NCI-H2029 treated with DMSO at 0.1 percent for 48 hours (cell line): ENCODE data around the gene AP1M1.

ENCODE experiments used
- DNase-seq: peaks from one replicate; lab custom pipeline; 2025; lab: John Stamatoyannopoulos, UW

The AP1M1 gene

DNA sequence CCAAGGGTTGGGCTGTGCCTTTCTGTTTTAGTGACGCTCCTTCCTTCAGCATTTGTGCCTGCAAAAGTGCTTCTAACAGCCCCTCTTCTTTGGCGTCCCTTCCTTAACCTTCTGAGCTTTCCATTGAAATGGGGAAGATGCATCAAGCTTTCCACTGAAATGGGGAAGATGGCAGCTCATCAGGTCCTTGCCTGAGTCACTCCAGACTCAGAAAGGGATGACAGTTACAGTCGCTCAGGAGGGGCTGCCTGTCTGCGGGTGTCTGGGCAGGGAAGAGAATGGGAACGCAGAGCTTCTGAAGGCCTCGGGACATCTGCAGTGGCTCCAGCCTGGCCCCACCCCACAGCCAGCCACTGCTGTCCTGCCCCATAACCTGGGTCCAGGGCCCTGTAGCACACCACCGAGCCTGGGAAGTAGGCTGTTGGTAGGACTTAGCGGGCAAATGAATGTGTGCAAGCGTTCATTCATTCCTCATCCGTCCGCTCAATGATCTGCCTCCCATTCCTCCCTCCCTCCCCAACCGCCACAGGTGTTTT is 9.8 kb downstream of the AP1M1 start:
- DNase-seq, result no peak

DNA sequence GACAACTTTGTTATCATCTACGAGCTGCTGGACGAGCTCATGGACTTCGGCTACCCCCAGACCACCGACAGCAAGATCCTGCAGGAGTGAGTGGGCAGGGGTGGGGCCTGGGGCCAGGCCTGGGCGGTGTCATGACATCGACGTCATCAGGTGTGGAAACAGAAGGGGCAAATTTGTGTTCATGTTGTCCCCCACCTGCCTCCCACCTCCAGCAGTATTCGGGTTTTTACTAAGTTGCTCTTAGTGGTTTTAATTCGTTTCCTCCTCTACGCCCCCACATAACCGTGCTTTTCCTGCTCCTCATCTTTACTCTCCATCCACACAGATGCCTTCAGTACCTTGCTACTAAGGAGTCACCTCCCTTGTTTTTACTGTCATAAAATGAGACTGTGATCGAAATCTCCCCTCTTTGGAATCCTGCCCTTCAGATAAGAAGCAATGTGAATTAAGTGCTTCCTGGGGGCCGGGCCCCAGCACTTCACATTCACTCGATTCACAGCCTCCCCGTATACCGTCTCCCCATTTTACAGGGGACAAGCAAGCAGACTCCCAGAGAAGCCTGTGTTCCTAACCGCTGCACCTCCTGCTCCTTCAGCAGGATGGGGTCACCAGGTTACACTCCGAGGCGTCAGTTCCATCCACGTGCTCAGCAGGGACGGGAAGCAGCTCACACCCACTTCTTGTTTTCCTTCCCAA is 10.5 kb downstream of the AP1M1 start:
- DNase-seq, result no peak

DNA sequence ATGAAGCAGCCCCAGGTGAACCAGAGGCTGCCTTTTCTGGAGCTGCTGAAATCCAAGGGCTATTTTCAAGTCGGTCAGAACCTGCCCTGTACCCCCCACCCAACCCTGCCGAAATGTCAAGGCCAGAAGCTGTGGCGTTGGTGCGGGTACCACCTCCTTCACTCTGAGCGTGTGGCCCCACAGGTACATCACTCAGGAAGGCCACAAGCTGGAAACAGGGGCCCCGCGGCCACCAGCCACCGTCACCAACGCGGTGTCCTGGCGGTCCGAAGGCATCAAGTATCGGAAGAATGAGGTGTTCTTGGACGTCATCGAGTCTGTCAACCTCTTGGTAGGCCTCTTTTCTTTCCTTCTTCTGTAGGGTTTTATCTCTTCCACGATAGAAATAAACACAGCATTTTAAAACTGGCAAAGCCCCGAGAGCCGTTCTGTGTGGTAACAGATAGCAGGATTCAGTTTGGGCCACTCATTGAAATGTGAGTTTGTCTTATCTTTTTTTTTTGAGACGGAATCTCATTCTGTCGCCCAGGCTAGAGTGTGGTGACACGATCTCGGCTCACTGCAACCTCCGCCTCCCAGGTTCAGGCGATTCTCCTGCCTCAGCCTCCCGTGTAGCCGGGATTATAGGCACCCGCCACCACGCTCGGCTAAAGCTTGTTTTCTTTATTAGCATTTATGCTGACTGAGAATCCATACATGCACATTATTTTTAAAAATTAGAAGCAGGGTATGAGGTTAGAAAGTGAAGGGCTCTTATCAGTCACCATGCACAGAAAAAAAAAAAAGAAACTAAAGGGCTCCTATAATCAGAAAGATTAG is 11.3 kb downstream of the AP1M1 start:
- DNase-seq, result peak; percentile 11

DNA sequence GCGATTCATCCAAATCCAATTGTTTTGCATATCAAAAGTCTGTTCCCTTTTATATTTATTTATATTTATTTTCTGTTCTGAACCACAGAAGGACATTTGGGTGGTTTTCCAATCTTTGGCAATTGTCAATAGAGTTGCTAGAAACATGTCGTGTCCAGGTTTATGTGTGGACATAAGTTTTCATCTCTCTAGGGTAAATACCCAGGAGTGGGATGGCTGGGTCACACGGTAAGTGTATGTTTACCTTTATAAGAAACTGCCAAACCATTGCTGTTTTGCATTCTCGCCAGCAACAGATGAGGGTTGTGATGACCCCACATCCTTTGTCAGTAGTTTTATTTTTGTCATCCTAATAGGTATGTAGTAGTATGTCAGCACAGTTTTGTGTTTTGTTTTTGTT is 12.5 kb downstream of the AP1M1 start:
- DNase-seq, result peak; percentile 60

DNA sequence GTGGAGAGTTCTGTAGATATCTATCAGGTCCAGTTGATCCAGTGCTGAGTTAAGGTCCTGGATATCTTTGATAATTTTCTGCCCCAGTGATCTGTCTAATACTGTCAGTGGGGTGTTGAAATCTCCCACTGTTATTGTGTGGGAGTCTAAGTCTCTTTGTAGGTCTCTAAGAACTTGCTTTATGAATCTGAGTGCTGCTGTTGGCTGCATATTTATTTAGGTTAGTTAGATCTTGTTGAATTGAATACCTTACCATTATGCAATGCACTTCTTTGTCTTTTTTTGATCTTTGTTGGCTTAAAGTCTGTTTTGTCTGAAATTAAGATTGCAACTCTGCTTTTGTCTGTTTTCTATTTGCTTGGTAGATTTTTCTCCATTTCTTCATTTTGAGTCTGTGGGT is 15.4 kb downstream of the AP1M1 start:
- no peak for DNase-seq

DNA sequence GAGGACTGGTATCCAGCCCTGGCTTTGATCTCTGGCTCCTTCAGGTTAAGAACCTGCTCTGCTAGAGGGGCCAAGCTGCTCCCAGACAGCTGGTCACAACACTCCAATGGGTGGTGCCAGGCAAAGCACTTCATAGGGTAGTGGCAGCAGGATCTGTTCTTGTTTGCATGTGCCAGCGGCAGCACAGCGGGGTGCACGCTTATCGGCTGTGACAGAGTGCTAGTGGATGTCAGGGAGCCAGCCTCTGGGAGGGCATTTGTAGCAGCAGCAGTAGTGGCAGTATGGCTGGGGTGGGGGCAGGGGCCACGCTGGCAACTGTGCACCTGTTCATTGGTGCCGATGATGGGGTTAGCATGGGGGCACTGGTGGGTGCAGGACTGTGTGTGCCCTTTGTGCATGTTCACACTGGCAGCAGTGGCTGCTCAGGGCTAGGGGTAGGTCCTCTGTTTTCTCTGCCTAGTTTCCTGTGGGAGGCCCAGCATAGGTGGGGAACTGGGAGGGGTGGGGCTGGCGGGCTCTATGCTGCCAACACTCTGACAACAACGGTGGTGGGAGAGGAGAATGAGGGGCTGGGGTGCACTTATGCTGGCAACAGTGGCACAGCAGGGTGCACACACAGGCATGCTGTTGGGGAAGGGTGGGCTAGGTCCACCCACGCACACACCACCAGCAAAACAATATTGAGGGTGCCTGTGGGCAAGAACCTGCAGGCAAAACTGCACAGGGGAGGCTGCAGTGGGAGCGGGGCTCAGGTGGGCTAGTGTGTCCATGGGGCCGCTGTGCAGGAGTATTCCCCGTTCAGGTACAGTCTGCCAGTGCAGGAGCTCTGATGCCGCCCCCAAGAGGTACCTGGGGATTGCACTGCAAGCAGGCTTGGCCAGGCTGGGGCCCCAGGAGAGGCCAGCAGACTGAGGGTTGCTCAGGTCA is 19.3 kb downstream of the AP1M1 start:
- peak; percentile 15 for DNase-seq

DNA sequence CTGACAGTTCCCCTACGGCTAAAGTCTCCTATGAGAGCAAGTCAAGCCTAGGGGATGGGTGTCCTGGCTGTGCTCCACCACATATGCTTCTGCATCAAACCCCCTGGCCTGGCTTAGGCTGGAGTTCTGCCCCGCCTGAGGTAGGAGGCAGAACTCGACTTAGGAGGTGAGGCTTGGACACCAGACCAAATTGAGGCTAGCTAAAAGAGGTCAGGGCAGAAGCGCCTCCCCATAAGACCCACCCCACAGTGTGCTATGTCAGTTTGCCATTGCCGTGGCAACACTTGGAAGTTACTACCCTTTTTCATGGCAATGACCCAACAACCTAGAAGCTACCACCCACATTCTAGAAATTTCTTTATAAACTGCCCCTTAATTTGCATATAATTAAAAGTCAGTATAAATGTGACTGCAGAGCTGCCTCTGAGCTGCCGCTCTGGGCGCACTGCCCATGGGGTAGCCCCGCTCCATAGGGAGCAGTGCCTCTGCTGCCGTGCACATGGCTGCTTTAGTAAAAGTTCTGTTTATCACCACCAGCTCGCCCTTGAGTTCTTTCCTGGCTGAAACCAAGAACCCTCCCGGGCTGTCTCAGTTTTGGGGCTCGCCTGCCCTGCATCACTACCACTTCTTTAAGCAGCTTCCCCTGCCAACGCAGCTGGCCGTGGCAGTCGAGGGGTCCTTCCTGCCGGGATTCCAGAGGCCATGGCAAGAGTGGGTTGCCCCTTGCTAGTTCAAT is 20.2 kb downstream of the AP1M1 start:
- DNase-seq, result no peak

DNA sequence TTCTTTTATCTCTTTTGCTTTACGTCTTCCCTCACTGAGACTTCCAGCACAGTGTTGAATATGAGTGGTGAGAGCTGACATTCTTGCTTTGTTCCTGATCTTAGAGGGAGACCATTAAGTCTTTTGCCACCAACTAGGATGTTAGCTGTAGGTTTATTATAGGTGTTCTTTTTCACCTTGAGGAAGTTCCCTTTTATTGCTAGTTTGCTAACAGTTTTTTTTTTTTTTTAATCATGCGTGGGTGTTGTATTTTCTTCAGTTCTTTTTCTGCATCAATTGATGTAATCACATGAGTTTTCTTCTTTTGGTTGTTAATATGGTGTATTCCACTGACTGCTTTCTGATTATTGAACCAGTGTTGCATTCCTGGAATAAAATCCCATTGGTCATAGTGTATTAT is 21.1 kb downstream of the AP1M1 start:
- no peak for DNase-seq

DNA sequence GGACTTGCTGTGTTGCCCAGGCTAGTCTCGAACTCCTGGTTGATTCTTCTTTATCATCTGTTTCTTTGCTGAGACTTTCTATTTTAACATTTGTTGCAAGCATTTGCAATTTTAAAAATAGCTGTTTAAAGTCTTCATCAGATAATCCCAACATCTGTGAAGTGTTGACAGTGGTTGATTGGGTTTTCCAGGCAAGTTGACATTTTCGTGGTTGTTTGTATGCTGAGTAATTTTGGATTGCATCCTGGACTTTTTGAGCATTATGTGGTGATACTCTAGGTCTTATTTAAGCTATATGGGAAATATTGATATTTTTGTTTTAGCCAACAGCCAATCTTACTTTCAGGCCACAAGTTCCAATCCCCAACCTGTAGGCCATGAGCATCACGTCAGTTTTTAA is 25.1 kb downstream of the AP1M1 start:
- DNase-seq, result no peak

DNA sequence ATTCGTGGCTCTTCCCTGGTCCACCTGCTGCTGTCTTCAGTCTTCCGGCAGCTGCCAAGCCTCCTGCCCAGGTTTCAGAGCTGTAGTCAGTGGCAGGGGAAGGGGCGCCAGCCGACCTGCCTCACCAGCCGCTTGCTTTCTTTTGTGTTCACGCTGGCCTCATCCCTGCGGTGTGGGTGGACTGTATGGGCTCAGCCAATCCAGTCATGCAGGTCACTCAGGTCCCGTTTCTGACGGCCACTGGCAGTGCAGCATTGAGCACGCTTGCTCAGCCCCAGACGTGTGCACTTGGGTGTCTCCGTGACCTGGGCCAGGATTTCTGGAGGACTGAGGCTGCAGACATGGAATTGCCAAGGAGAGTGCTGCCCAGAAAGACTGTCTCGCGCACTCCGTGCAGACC is 26.0 kb downstream of the AP1M1 start:
- no peak for DNase-seq

DNA sequence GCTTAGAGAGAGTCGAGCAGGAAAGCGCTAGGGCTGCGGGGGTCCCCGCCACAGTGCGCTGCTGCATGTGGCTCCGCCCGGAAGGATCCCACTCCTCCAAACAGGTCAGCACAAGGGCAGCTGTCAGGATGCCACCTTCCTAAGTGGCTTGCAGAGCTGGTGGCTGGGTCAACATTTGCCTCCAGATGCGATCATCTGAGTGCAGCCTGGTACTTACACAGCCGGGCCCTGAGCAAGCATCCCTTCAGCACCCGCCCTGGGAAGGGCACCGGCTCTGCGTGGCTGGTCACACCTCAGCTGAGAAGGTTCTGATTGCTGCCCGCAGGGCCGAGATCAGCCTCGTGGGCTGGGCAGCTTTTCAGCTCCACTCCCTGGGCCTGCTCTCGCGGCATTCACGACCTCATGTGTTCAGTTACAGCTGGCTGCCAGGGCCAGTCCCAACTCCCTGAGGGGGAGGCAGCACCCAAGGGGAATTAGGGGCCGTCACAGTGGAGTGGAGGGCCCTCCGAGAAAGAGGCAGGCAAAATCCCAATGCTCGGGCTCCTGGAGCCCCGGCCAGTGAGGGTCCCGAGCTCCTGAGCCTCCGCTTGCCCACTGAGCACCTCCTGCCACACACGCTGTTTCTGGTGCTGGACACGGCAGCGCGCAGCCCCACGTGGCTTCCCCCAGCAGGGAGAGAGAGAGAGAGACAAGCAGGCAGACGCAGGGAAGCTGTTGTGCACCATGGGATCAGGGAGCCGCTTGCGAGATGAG is 26.8 kb downstream of the AP1M1 start:
- DNase-seq, result no peak

DNA sequence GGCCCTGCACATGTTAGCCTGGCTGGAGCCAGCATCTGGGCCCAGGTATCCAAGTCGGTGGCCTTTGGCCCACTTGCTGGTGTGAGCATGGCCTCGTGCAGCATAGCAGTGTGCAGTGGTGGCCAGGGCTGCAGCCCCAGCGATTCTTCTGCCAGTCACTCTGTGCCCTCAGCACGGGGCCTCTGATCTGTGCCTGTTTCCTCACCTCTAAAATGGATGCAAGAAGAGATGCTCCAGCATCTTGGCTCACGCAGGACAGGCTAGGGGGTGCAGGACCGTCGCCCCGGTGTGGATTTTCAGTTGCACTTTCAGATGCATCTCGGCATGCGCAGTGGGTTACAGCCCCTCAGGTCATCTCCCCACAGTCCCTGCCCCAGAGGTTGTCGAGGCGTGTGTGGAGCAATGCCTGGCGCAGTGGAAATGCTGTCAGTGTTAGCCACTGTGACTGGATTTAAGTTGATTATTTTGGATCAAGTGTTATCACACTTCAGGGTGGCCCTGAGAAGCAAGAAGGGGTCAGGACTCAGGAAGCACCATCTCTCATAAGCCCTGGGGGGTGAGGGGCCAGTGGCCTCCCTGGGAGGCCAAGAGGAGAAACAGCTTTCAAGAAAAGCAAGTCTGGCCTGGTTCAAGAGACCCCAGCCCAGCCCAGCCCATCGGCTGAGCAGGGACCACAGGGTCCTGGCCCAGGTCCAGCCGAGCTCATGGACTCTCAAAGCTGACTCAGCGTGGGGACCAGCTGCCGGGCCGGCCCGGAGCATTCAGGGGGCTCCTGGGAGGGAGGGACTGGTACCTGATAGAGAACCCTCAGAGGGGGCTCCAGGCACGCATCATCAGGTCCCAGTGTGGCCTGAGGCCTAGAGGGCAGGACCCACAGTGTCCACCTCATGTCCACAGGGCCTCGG is 27.8 kb downstream of the AP1M1 start:
- no peak for DNase-seq

DNA sequence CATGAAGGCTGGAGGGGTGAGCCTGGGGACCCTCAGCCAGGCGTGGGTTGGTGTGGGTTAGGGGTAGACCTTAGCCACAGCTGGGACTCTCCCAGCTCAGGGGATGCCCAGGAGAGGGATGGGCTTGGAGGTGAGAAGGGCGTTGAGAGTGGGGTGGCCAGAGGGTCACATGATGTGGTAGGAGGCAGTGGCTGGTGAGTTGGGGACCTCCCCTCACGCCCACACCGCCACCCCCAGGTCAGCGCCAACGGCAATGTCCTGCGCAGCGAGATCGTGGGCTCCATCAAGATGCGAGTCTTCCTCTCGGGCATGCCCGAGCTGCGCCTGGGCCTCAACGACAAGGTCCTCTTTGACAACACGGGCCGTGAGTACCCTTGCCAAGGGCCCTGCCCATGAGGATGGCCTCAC is 28.5 kb downstream of the AP1M1 start:
- no peak for DNase-seq

DNA sequence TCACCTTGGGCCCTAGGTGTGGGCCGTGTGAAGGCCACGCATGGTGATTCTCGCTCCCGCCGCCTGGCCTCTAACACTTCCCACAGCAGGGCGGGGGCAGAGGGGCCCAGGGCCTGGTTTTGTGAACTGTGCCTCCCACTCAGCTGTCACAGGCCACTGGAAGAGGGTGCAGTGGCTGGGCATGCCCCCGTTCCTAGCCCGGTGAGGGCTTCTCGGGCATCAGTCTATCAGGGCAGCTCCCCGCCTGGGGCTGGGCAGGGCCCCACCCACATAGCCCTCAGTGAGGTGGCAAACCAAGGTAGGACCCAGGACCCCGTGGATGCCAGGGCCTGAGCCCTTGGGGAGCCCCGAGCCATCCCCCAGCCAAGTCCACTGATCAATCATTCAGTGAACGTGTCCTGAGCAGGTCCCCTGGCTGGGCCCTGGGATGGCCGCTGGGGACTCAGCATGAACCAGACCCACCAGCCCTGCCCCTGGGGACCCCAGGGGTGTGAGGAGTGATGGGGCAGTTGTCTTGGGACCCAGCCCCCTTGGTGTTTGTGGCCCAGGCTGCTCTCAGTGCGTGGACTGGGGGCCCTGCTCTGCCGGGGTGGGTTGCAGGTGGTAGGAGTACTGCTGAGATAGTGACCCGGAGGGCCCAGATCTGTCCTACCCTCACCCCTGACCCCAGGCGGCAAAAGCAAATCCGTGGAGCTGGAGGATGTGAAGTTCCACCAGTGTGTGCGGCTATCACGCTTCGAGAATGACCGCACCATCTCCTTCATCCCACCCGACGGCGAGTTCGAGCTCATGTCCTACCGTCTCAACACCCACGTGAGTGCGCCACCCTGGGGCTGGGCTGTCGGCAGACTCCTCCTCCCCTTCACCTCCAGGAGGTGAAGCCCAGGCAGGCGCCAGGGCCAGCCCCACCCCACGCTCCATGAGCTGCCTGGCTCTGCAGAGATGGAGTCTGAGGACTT is 29.4 kb downstream of the AP1M1 start:
- no peak for DNase-seq

DNA sequence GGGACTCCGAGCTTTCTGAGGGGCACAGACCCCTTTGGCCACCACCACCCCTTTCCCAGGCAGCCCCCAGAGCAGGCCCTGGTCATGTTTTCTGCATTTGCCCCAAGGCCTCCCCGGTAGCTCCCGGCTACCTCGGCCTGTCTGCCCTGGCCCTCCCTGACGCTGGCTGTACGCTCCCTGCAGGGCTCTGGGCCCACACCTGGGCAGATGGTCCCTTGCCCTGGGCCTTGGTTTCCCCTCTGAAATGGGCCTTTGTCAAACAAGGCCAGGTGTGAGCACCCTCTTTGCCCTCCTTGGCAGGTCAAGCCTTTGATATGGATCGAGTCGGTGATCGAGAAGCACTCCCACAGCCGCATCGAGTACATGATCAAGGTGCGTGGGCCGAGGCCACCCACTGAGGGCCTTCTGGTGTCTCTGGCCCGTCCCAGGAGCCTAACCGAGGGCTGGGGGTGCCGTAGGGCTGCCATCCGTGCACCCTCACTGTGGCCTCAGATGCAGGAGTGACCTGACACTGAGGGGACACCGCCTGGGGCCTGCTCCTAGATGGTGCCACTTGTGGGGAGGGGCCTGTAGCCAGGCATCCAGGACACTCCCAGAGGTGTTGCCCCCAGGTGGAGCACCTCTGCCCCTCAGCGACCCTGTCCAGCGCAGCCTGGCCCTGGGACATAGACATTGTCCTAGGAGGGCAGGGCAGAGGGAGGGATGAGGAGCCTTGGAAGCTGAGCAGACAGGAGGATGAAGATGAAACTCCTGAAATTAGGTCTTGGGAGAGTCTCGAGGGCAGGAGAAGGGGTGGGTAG is 30.3 kb downstream of the AP1M1 start:
- no peak for DNase-seq

DNA sequence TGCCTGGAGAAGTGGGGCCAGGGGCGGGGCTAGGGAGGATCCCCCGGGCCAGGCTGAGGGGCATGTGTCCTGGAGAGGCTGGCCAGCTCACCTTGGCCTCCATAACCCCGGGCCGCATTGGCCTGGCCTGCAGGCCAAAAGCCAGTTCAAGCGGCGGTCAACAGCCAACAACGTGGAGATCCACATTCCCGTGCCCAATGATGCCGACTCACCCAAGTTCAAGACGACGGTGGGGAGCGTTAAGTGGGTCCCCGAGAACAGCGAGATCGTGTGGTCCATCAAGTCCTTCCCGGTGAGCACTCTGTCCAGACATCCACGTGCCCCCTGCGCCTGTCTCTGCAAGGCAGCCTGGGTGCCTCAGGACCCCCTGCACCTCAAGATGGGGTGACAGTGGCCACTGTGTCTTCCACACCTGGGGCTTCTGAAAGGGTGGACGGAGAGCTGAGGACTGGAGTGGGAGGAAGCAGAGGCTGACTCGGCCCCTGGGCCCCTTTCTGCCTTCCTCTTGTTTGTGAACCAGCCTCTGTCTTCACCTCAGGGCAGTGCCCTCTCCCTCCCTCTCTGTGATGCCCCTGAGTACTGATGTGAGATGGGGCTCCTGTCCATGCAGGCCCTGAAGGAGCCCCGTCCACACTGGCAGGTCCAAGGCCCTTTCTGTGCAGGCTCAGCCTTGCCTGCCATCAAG is 31.1 kb downstream of the AP1M1 start:
- no peak for DNase-seq

DNA sequence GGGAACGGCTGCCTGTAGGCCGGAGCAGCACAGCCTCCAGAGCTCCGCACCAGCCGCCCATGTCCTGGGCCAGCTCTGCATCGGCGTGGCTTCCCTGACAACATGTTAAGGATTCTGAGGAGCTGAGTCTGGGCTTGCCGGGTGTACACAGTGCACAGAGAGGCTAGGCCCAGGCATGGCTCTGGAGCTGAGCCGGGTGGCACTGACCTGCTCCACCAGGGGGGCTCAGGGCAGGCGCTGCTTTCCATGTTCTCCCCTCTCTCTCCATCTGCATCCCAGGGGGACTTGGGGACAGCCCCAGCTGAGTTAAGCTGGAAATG is 31.6 kb downstream of the AP1M1 start:
- no peak for DNase-seq
